ENCODE measurements around the gene DCST1.

Gene DCST1

DNA sequence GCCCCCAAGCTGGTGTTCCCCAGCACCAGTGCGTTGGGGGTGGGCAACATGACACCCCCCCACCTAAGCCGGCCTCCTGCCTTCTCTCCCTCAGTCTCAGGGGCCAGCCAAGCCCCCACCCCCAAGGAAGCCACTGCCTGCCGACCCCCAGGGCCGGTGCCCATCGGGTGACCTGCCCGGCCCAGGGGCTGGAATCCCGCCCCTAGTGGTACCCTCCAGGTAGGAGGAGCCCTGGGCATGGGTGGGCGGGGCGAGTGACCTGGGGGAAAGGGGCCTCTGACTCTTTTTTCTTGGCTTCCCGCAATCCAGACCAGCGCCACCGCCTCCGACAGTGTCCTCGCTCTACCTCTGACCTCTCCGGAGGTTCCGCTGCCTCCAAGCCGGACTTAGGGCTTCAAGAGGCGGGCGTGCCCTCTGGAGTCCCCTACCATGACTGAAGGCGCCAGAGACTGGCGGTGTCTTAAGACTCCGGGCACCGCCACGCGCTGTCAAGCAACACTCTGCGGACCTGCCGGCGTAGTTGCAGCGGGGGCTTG is 28.6 kb downstream of the DCST1 start:
- in situ Hi-C loops (cut with MboI; ENCODE audit: low pct_unique_long_range_greater_than_20kb, low sequenced_read_pairs, unreplicated experiment), result loop anchor here (25.0 kb wide), 1 partner anchor 400 kb away; no protein-coding TSS in a partner anchor
- no peak for TF ChIP-seq CTCF (IDR thresholded peaks at IDR 0.05; ENCODE audit: extremely low read depth, insufficient read depth, missing control alignments)
- DNase-seq (ENCODE audit: low spot score), result no peak

GRCh38 chr1:155062702-155063411 is 29.2 kb downstream of the DCST1 start:
- peak; percentile 87 for DNase-seq (ENCODE audit: low spot score)
- in situ Hi-C loops (cut with MboI; ENCODE audit: low pct_unique_long_range_greater_than_20kb, low sequenced_read_pairs, unreplicated experiment), result loop anchor here (25.0 kb wide), 1 partner anchor 401 kb away; no protein-coding TSS in a partner anchor
- peak; percentile 95 for TF ChIP-seq CTCF (IDR thresholded peaks at IDR 0.05; ENCODE audit: extremely low read depth, insufficient read depth, missing control alignments)

DNA sequence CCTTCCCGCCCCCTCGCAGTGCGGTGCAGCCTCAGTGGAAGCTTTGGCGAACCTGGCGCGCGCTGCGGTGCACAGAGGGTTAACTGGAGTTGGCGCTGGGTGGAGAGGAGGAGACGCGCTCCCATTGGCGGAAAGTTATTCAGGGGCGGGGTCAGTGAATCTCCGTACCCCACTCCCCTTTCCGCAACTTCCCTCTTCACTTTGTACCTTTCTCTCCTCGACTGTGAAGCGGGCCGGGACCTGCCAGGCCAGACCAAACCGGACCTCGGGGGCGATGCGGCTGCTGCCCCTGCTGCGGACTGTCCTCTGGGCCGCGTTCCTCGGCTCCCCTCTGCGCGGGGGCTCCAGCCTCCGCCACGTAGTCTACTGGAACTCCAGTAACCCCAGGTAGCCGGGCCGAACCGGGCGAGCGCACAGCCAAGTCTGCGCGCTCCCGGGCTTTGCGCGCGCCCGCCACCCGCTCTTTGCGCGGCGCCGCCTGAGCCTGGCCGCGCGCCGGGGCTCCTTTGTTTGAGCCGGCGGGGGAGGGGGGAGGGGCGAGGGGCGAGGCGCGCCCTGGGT is 30.0 kb downstream of the DCST1 start, which contains the start of gene EFNA4:
Gene EFNA4 (plus strand): TSS at position 191 of the 561 bp plus-strand sequence. CDS start 84 bp downstream, at position 275.
- no peak for TF ChIP-seq CTCF (IDR thresholded peaks at IDR 0.05; ENCODE audit: extremely low read depth, insufficient read depth, missing control alignments)
- in situ Hi-C loops (cut with MboI; ENCODE audit: low pct_unique_long_range_greater_than_20kb, low sequenced_read_pairs, unreplicated experiment), result loop anchor here (25.0 kb wide), 1 partner anchor 401 kb away; no protein-coding TSS in a partner anchor
- DNase-seq (ENCODE audit: low spot score), result peak; percentile 95

DNA sequence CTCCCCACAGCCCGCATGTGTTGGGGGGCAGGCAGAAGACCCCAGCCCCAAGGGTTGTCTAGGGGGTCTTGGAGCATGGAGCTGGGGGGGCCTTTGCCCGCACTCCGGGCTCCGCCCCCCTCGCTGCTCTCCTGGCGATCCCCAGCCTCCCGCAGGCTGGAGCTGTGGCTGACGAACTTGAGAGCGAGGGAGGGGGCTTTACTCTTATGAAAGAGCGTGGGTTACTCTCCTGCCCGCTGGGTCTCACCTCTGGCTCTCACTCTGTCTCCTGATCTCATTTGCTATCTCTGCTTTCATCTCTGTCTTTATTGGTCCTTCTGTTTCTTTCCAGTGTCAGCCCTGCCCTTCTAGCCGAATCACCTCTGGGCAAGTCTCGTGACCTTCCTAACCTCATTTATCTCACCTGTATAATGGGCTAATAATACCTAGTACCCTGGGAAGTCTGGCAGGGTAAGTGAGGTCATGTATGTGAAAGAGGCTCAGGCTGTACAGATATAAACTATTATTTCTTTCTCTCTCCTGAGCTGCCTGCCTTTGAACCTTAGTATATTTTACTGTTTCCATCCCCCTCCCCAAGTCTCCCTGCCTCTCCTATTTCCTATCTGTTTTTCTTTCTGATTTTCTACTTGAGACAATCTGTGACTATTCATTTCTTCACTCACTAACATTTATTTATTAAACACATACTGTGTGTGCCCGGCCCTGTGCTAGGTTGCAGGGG is 30.6 kb downstream of the DCST1 start:
- DNase-seq (ENCODE audit: low spot score), result peak; percentile 82
- in situ Hi-C loops (cut with MboI; ENCODE audit: low pct_unique_long_range_greater_than_20kb, low sequenced_read_pairs, unreplicated experiment), result loop anchor here (25.0 kb wide), 1 partner anchor 402 kb away; no protein-coding TSS in a partner anchor
- TF ChIP-seq CTCF (IDR thresholded peaks at IDR 0.05; ENCODE audit: extremely low read depth, insufficient read depth, missing control alignments), result no peak

- no peak for DNase-seq (ENCODE audit: low spot score)
- in situ Hi-C loops (cut with MboI; ENCODE audit: low pct_unique_long_range_greater_than_20kb, low sequenced_read_pairs, unreplicated experiment), result loop anchor here (25.0 kb wide), 1 partner anchor 403 kb away; no protein-coding TSS in a partner anchor
- no peak for TF ChIP-seq CTCF (IDR thresholded peaks at IDR 0.05; ENCODE audit: extremely low read depth, insufficient read depth, missing control alignments)
Measured at GRCh38 chr1:155064832-155065429, 31.3 kb downstream of the DCST1 start.

DNA sequence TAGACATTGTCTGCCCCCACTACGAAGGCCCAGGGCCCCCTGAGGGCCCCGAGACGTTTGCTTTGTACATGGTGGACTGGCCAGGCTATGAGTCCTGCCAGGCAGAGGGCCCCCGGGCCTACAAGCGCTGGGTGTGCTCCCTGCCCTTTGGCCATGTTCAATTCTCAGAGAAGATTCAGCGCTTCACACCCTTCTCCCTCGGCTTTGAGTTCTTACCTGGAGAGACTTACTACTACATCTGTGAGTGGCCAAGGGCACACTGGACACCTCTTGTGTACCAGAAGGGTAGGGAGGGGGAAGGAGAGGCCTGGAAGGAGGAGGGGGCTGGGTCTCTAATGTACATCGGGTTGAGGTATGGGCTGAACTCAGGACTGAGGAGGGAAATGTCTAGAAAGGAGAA is 33.2 kb downstream of the DCST1 start:
- TF ChIP-seq CTCF (IDR thresholded peaks at IDR 0.05; ENCODE audit: extremely low read depth, insufficient read depth, missing control alignments), result no peak
- in situ Hi-C loops (cut with MboI; ENCODE audit: low pct_unique_long_range_greater_than_20kb, low sequenced_read_pairs, unreplicated experiment), result loop anchor here (25.0 kb wide), 1 partner anchor 404 kb away; no protein-coding TSS in a partner anchor
- DNase-seq (ENCODE audit: low spot score), result no peak
